ENCODE data around the gene IFT88. TPM values are rescaled to one million over a fixed set of nuclear protein-coding genes. Genes with fewer than 3 reads are reported as not detected.

IFT88 gene
- total and polyA plus RNA-seq, 2 of the 4 experiments (the other 2 are of a cell fraction): 5.5 to 8.6 TPM

- H2AK9ac ChIP-seq (replicated peaks; ENCODE audit: low read depth, low read length, poor library complexity): no peak overlapping the region
- intact Hi-C loops (cut with micrococcal nuclease): no loop called here
- H3K36me3 ChIP-seq (ENCODE audit: control insufficient read depth, insufficient read depth, low read length): no peaks in the 10 kb centered on the region
- H3K14ac ChIP-seq (replicated peaks; ENCODE audit: low read depth, low read length): no peak overlapping the region
- TF ChIP-seq, protein P1, sequence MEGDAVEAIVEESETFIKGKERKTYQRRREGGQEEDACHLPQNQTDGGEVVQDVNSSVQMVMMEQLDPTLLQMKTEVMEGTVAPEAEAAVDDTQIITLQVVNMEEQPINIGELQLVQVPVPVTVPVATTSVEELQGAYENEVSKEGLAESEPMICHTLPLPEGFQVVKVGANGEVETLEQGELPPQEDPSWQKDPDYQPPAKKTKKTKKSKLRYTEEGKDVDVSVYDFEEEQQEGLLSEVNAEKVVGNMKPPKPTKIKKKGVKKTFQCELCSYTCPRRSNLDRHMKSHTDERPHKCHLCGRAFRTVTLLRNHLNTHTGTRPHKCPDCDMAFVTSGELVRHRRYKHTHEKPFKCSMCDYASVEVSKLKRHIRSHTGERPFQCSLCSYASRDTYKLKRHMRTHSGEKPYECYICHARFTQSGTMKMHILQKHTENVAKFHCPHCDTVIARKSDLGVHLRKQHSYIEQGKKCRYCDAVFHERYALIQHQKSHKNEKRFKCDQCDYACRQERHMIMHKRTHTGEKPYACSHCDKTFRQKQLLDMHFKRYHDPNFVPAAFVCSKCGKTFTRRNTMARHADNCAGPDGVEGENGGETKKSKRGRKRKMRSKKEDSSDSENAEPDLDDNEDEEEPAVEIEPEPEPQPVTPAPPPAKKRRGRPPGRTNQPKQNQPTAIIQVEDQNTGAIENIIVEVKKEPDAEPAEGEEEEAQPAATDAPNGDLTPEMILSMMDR (conservative IDR thresholded peaks at IDR 0.05; ENCODE audit: low read depth, low read length): no peak
- TF ChIP-seq RCOR1 (IDR thresholded peaks at IDR 0.05; ENCODE audit: insufficient replicate concordance, low read length): no peak
- no peak for TF ChIP-seq RFX5 (IDR thresholded peaks at IDR 0.05; ENCODE audit: low read depth, low read length)
- TF ChIP-seq FOS (IDR thresholded peaks at IDR 0.05; ENCODE audit: low read depth, low read length): no peak
- no peak for TF ChIP-seq NFE2L2 (IDR thresholded peaks at IDR 0.05; ENCODE audit: low read depth, low read length)
- no peak for TF ChIP-seq USF2 (IDR thresholded peaks at IDR 0.05; ENCODE audit: low read depth, low read length)
- no peak for TF ChIP-seq MAFK (IDR thresholded peaks at IDR 0.05; ENCODE audit: low read depth, low read length)
- no peak for TF ChIP-seq MXI1 (IDR thresholded peaks at IDR 0.05; ENCODE audit: borderline replicate concordance, low read depth, low read length)
- TF ChIP-seq CEBPB (IDR thresholded peaks at IDR 0.05; ENCODE audit: low read depth, low read length): no peak
- TF ChIP-seq BHLHE40 (IDR thresholded peaks at IDR 0.05; ENCODE audit: low read depth, low read length): no peak
- no peak for TF ChIP-seq CHD1 (IDR thresholded peaks at IDR 0.05; ENCODE audit: low read depth, low read length)
- no peak for TF ChIP-seq SMC3 (IDR thresholded peaks at IDR 0.05; ENCODE audit: low read depth, low read length)
- H3K9me3 ChIP-seq (ENCODE audit: control insufficient read depth, insufficient read depth, low read length): no peaks in the 10 kb centered on the region
- H3K79me1 ChIP-seq (ENCODE audit: low read depth in 1 of 2, low read length in 2 of 2): peaks cover 0 to 10% of the 10 kb centered on the region in 2 experiments; a peak in 3 of 4 replicates
- no peak overlapping the region for H4K91ac ChIP-seq (ENCODE audit: insufficient read depth, low read depth, low read length)
- in situ Hi-C loops (cut with MboI; ENCODE audit: low sequenced_read_pairs): loop anchor here (25.0 kb wide), 1 partner anchor 969 kb away; no protein-coding TSS in a partner anchor
- DNase-seq: no peak
- no peaks in the 10 kb centered on the region for H3K27me3 ChIP-seq (ENCODE audit: control insufficient read depth, insufficient read depth, low read length)
- H2BK5ac ChIP-seq (ENCODE audit: low read depth, low read length, poor library complexity, severe bottlenecking): no peak overlapping the region
- H3K4me1 ChIP-seq (ENCODE audit: control insufficient read depth, insufficient read depth, low read length): no peaks in the 10 kb centered on the region
- no peak overlapping the region for H3K23ac ChIP-seq (ENCODE audit: low read depth, low read length)
- H4K8ac ChIP-seq (ENCODE audit: low read depth in 2 of 2, low read length in 2 of 2): no peak overlapping the region
- no peak overlapping the region for H2AFZ ChIP-seq (replicated peaks; ENCODE audit: low read length, poor library complexity)
- H4K5ac ChIP-seq (ENCODE audit: low read depth, low read length): no peak overlapping the region
- no peak overlapping the region for H3K56ac ChIP-seq (ENCODE audit: extremely low read depth, insufficient read depth, low read length)
- H2BK120ac ChIP-seq (ENCODE audit: low read depth, low read length): no peak overlapping the region
- no peak overlapping the region for H3K4me3 ChIP-seq (ENCODE audit: insufficient read depth, low read depth, low read length)
- no peak overlapping the region for H2BK20ac ChIP-seq (ENCODE audit: low read depth, low read length)
- no peak for ATAC-seq (ENCODE audit: low read depth)
- H3K9ac ChIP-seq (ENCODE audit: low read depth, low read length): no peak overlapping the region
- no peak overlapping the region for H3K27ac ChIP-seq (ENCODE audit: insufficient read depth, low read length)
- POLR2A ChIA-PET (ENCODE audit: unreplicated experiment): no interaction called here
- H3K9me1 ChIP-seq (ENCODE audit: insufficient read depth, low read length): 0 out of 2 replicates have a peak, but pooled peaks cover under 1% of the 10 kb centered on the region
- no peak overlapping the region for H3K4ac ChIP-seq (ENCODE audit: low read depth, low read length)
- CTCF ChIA-PET: no interaction called here
- dilution Hi-C loops (cut with HindIII; ENCODE audit: low sequenced_read_pairs, unreplicated experiment): no loop called here
- 73% methylated on average over 7 of the region's 7 CpGs; no CpG with 5 or more reads in 1 of the 2 experiments for WGBS, 2 experiments (ENCODE audit: extremely low coverage in 2 of 2, insufficient read length in 1 of 2)
- no peak overlapping the region for H3K18ac ChIP-seq (ENCODE audit: low read depth, low read length)
- no peak overlapping the region for H2AK5ac ChIP-seq (ENCODE audit: low read depth, low read length)
- no TSS peak for BruUV-seq (replicated peaks)
- no peaks in the 10 kb centered on the region for H4K20me1 ChIP-seq (ENCODE audit: insufficient read depth, low read length)
- H3K4me2 ChIP-seq (ENCODE audit: low read depth, low read length): no peak overlapping the region
- H2BK15ac ChIP-seq (ENCODE audit: low read depth, low read length): no peak overlapping the region
Observed at GRCh38 chr13:20518660-20519100, 48.3 kb upstream of the IFT88 start.

Data from IMR-90 (cell line).